ENCODE results near the gene VMA21.

VMA21 gene

DNA sequence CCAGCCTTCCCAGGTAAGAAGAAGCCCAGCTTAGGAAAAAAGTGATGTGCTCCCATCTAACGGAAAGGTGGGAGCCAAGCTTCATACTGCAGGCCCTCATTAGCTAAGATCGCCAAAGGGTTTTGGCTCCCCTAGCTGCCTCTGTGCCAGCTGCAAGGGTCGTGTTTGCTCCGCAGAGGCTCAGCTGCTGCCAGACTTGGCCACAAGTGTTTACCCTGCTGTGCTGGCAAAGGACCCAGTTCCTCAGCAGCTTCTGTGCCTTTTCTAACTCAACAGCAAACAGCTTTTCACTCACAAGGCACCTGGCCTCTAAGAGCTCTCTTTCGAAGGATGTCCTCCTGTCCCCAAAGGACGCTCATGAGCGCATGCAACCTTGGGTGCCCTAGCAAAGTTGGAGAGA is 12.2 kb upstream of the VMA21 start:
- no peak for DNase-seq (ENCODE audit: low spot score)
- TF ChIP-seq, protein P1, sequence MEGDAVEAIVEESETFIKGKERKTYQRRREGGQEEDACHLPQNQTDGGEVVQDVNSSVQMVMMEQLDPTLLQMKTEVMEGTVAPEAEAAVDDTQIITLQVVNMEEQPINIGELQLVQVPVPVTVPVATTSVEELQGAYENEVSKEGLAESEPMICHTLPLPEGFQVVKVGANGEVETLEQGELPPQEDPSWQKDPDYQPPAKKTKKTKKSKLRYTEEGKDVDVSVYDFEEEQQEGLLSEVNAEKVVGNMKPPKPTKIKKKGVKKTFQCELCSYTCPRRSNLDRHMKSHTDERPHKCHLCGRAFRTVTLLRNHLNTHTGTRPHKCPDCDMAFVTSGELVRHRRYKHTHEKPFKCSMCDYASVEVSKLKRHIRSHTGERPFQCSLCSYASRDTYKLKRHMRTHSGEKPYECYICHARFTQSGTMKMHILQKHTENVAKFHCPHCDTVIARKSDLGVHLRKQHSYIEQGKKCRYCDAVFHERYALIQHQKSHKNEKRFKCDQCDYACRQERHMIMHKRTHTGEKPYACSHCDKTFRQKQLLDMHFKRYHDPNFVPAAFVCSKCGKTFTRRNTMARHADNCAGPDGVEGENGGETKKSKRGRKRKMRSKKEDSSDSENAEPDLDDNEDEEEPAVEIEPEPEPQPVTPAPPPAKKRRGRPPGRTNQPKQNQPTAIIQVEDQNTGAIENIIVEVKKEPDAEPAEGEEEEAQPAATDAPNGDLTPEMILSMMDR (IDR thresholded peaks at IDR 0.05; ENCODE audit: extremely low read depth, missing control alignments): no peak

- TF ChIP-seq, protein P1 (IDR thresholded peaks at IDR 0.05; ENCODE audit: extremely low read depth, missing control alignments): no peak
- DNase-seq (ENCODE audit: low spot score): no peak
These were observed 10.1 kb upstream of the VMA21 start for GRCh38 chrX:151386838-151387459.

DNA sequence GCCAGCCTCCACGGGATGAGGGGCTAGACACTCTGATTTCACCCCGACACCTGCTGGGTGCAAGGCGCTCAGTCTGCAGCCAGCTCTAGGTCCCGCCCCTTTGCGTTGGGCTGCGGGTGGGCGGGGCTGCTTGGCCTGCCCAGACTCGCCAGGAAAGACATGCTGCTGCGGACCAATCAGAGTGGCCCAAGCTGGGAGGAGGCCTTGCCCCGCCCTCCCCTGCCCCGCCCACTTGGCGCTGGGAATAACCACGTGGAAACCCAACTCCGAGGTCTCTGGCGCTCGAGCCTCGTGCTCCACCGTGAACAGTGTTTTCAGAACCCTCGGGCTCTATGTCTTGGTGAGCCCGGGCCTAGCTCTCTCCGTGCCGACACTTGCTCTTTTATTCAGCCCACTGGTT is 5.3 kb upstream of the VMA21 start:
- TF ChIP-seq, protein P1 (IDR thresholded peaks at IDR 0.05; ENCODE audit: extremely low read depth, missing control alignments): no peak
- no peak for DNase-seq (ENCODE audit: low spot score)

DNA sequence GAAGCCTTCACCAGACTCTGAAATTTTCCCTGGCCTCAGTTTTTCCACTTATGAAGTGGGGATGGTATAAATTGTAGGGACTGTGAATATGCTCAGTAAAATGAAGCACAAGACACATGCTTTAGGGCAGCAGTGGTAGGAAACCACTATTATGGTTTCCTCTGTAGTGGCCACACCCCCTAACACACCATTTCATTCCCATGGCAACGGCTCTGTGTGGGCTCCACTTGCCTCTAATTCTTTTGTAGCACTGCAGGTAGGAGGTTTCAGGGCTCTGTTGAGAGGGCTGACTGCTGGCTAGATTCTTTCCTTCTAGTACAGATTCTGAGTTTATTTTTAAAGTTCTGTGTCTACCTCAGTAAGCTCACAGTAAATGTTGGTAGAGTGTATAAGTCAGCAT is 3.5 kb upstream of the VMA21 start:
- peak; percentile 30 for DNase-seq (ENCODE audit: low spot score)

GRCh38 chrX:151396042-151396824 is 773 bp upstream of the VMA21 start:
- TF ChIP-seq, protein P1 (IDR thresholded peaks at IDR 0.05; ENCODE audit: extremely low read depth, missing control alignments): no peak
- peak; percentile 48 for DNase-seq (ENCODE audit: low spot score)

More for the DNA sequence above, 3.5 kb upstream of the VMA21 start:
- TF ChIP-seq, protein P1 (IDR thresholded peaks at IDR 0.05; ENCODE audit: extremely low read depth, missing control alignments): no peak

DNA sequence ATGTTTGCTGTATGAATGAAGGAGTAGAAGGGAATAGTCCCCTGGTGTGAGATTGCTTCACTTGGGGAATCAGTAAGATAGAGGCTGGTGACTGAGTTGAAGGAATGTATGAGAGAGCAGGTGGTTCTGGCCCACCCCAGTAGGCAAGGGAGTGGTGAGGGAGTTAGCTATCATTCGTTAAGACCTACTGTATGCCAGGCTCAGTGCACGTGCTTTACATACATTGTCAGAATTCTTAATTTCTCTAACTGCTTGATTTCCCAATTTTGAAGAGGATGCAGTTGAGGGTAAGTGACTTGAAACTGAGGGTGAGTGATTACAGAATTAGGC is 700 bp downstream of the VMA21 start:
- TF ChIP-seq, protein P1 (IDR thresholded peaks at IDR 0.05; ENCODE audit: extremely low read depth, missing control alignments): no peak
- peak; percentile 15 for DNase-seq (ENCODE audit: low spot score)

- TF ChIP-seq, protein P1 (IDR thresholded peaks at IDR 0.05; ENCODE audit: extremely low read depth, missing control alignments): no peak
These were observed 1.3 kb downstream of the VMA21 start for GRCh38 chrX:151398346-151398745.

More at GRCh38 chrX:151398346-151398745, 1.3 kb downstream of the VMA21 start:
- no peak for DNase-seq (ENCODE audit: low spot score)

Measured in GM20000 (cell line).